ES-I3 (cell line): Measurements from ENCODE around the gene ASPSCR1.
A peak's percentile ranks its signal among the peaks of the same experiment; 100 is the strongest.

ENCODE experiments used
- H3K36me3 ChIP-seq: 2 replicates; pipeline ENCODE4 v1.6.1; 2013; ENCODE audit warnings: mild to moderate bottlenecking, low read length, control low read depth, moderate library complexity; ENCODE audit not compliant: insufficient read depth
- H3K4me1 ChIP-seq: 2 replicates; pipeline ENCODE4 v1.6.1; 2013; ENCODE audit warnings: mild to moderate bottlenecking, control low read depth, low read length; ENCODE audit not compliant: insufficient read depth
- H3K9ac ChIP-seq: 2 replicates; pipeline ENCODE4 v1.6.1; 2013; ENCODE audit warnings: low read depth, mild to moderate bottlenecking, low read length, moderate library complexity
- H3K9me3 ChIP-seq: 2 replicates; pipeline ENCODE4 v1.6.1; 2013; ENCODE audit warnings: mild to moderate bottlenecking, low read length, moderate library complexity; ENCODE audit not compliant: control insufficient read depth, insufficient read depth

Gene ASPSCR1

GRCh38 chr17:82019690-82020571, 42.5 kb downstream of the ASPSCR1 start:
- Histone ChIP-seq H3K36me3 (no peaks in the 10 kb centered on the region), H3K9ac (no peak overlapping the region), H3K4me1 (no peaks in the 10 kb centered on the region; the same call in 1 of the 2 replicates), H3K9me3 (no peaks in the 10 kb centered on the region)

DNA sequence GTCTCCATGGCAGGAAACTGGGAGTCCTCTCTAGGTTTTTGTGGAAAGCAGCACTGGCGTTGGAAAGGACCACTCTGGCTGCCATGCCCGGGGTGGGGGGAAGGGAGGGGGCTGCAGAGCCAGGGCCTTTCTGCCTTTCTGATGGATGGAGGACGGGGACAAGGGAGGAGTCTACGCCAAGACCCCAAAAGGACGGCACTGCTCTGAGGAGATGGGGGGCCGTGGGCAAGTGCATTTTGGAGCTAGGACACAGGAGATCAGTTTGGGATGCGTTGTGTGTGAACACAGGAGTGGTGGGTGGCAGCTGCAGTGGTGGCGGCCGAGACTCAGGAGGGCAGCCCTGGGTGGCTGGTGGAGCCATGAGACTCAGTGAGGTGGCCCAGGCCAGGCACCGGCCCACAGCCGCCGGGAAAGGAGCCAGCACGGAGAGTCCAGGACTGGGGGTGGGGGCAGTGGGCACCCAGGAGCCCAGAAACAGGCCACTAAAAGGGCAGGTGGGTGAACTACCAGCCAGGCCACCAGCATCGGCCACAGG, 43.2 kb downstream of the ASPSCR1 start:
- no peaks in the 10 kb centered on the region for H3K36me3 ChIP-seq
- H3K9ac ChIP-seq: no peak overlapping the region
- no peaks in the 10 kb centered on the region for H3K9me3 ChIP-seq
- no peaks in the 10 kb centered on the region; the same call in 1 of the 2 replicates for H3K4me1 ChIP-seq

DNA sequence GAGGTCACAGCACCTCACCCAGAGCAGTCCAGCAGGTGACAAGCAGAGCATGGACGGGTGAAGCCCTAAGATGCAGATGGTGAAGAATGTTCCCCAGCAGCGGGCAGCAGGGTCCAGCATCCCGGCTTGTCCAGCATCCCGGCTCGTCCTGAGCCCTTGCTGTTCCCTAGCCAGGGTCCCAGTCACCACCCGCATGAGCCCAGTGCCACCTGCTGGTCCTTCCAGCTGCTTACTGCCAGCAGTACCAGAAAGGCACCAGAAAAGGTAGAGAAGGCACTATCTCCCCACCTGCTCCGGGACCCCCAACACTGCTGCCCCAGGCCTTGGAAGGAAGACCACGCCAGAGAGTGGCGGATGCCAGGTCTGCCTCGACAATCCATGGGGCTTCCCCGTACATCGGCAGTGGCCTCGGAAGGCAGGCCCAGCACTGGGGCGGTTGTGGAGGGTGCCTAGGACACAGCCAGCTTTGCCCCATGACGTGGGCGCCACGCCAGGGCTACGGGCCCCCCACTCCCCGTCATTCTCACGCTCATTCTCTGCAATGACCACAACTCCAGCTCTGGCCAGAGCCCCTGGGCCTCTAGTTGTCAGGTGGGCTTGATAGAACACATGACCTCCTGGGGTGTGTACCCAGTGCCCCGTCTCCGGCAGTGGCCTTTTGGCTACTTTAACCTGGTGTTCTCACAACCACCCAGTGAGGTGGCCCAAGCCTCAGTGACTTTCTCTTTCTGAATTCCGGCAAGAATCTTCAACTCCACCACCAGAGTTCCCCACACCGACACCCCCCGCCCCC, 43.9 kb downstream of the ASPSCR1 start:
- H3K9ac ChIP-seq: peak overlapping the region; percentile 92; the same call in 1 of the 2 replicates
- H3K36me3 ChIP-seq: no peaks in the 10 kb centered on the region
- H3K4me1 ChIP-seq: no peaks in the 10 kb centered on the region; the same call in 1 of the 2 replicates
- H3K9me3 ChIP-seq: no peaks in the 10 kb centered on the region

DNA sequence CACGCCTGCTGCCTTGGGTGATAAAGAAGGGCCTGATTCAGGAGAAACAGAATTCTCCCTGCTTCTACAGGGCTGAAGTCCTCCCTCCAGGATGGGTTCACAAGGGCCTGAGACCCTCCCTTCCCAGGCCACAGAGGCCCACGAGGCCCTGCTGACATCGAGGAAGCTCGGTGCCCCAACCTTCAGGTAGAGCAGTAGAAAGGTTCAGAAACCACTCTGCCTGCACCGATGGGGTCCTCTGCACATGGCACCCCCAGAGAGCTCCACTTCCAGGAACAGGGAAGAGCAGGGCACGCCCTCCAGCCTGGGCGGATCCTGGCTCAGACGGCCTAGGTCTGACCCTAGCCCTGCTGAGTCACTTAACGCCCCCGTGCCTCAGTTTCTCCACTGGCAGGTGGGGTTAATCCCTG, 44.5 kb downstream of the ASPSCR1 start:
- Histone ChIP-seq H3K4me1 (no peaks in the 10 kb centered on the region; the same call in 1 of the 2 replicates), H3K9ac (peak overlapping the region; percentile 92), H3K9me3 (no peaks in the 10 kb centered on the region), H3K36me3 (no peaks in the 10 kb centered on the region)

DNA sequence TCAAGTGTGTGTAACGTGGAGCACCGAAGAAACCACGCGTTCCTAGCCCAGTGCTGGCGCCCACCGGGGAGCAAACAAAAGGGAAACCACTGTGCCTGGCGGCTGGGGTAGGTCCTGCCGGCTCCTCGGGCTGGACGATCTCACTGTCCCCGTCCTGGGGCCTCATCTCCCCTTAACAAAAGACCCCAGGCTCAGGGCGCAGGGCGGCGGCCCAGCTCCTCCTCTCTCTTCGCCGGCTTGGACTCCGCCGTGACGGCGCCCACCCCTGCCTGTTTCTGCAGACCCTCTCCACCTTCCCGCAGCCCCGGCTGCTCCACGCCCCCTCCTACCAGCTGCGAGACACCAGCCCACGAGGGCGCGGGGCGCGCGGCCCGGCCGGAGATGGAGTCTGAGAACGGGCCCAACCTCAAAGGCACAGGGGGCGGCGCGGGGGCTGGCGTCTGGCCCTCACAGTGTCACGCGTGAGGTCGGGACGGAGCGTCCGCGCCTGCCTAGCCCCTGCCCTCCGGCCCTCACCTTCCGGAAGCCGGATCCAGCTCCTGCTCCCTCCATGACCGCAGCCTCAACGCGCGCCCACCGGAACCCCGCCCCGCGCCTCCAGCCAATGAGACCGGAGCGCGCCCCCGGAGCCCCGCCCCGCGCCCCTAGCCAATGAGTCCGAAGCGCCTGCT, 45.0 kb downstream of the ASPSCR1 start, which contains the start of gene CENPX:
TSS of gene CENPX (minus strand) at position 569 of the 671 bp plus-strand sequence. CDS start at position 552, 17 bp downstream.
- H3K4me1 ChIP-seq: no peaks in the 10 kb centered on the region; the same call in 1 of the 2 replicates
- no peaks in the 10 kb centered on the region for H3K36me3 ChIP-seq
- peak within 1 kb of the TSS; percentile 92 for H3K9ac ChIP-seq
- H3K9me3 ChIP-seq: no peaks in the 10 kb centered on the region

DNA sequence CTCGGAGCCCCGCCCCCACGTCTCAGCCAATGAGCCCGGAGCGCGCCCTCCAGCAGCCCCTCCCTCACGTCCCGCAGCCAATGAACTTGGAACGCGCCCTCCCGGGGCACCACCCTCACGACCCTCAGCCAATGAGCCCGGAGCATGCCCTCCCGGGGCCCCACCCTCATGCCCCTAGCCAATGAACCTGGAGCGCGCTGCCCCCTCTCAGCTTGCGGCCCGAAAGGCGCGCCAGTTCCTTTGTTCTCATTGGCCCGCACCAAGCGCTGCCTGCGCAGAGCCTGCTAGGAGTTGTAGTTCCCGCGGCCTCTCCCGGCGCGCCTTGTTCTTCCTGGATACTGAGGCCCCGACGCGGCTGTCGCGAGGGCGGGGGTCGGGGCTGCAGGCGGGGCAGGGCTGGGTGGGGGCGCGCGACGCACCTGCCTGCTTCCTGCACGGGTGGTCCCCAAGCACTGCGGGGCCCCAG, 45.6 kb downstream of the ASPSCR1 start, which contains the start of gene LRRC45:
TSS of gene LRRC45 (plus strand) at position 325 of the 466 bp plus-strand sequence. CDS start 339 bp downstream, outside the sequence.
- Histone ChIP-seq H3K4me1 (no peaks in the 10 kb centered on the region; the same call in 1 of the 2 replicates), H3K9me3 (no peaks in the 10 kb centered on the region), H3K36me3 (no peaks in the 10 kb centered on the region), H3K9ac (peak within 1 kb of the TSS; percentile 92)

GRCh38 chr17:82023447-82024241, 46.2 kb downstream of the ASPSCR1 start:
- Histone ChIP-seq H3K4me1 (no peaks in the 10 kb centered on the region; the same call in 1 of the 2 replicates), H3K9ac (peak overlapping the region; percentile 68), H3K9me3 (no peaks in the 10 kb centered on the region), H3K36me3 (no peaks in the 10 kb centered on the region)

GRCh38 chr17:82024859-82025258, 47.4 kb downstream of the ASPSCR1 start:
- Histone ChIP-seq H3K9me3 (no peaks in the 10 kb centered on the region), H3K36me3 (no peaks in the 10 kb centered on the region), H3K4me1 (no peaks in the 10 kb centered on the region; the same call in 1 of the 2 replicates), H3K9ac (no peak overlapping the region)

GRCh38 chr17:82025401-82026107, 48.1 kb downstream of the ASPSCR1 start:
- no peak overlapping the region for H3K9ac ChIP-seq
- H3K4me1 ChIP-seq: no peaks in the 10 kb centered on the region; the same call in 1 of the 2 replicates

GRCh38 chr17:82028246-82028645, 50.8 kb downstream of the ASPSCR1 start:
- Histone ChIP-seq H3K4me1 (peaks cover 2% of the 10 kb centered on the region; the same call in 1 of the 2 replicates), H3K36me3 (no peaks in the 10 kb centered on the region), H3K9ac (no peak overlapping the region), H3K9me3 (no peaks in the 10 kb centered on the region)

More at GRCh38 chr17:82025401-82026107, 48.1 kb downstream of the ASPSCR1 start:
- Histone ChIP-seq H3K36me3 (no peaks in the 10 kb centered on the region), H3K9me3 (no peaks in the 10 kb centered on the region)

- Histone ChIP-seq H3K4me1 (peaks cover 2% of the 10 kb centered on the region; the same call in 1 of the 2 replicates), H3K9ac (no peak overlapping the region)
Measured at GRCh38 chr17:82028966-82029365, 51.5 kb downstream of the ASPSCR1 start.

GRCh38 chr17:82029391-82029790, 52.0 kb downstream of the ASPSCR1 start:
- peaks cover 2% of the 10 kb centered on the region; the same call in 1 of the 2 replicates for H3K4me1 ChIP-seq
- H3K9me3 ChIP-seq: no peaks in the 10 kb centered on the region
- no peak overlapping the region for H3K9ac ChIP-seq
- no peaks in the 10 kb centered on the region for H3K36me3 ChIP-seq

More at GRCh38 chr17:82028966-82029365, 51.5 kb downstream of the ASPSCR1 start:
- H3K36me3 ChIP-seq: no peaks in the 10 kb centered on the region
- H3K9me3 ChIP-seq: no peaks in the 10 kb centered on the region
